Effector memory CD4-positive, alpha-beta T cell (primary cell): ENCODE results near the gene SSR4.

Experiments
- DNase-seq, 3 donors: peaks; one replicate each; pipeline ENCODE4 v3.0.0-alpha.2; 2020
- H3K27ac ChIP-seq: 2 replicates; pipeline ENCODE4 v1.7.0; 2013; ENCODE audit warnings: mild to moderate bottlenecking, low read length, moderate library complexity; ENCODE audit not compliant: insufficient read depth, poor library complexity, severe bottlenecking
- H3K27me3 ChIP-seq: replicated peaks from 2 replicates; pipeline ENCODE4 v1.7.0; 2013; ENCODE audit warnings: mild to moderate bottlenecking, low read length; ENCODE audit not compliant: insufficient read depth, control insufficient read depth, poor library complexity, severe bottlenecking
- H3K36me3 ChIP-seq: 2 replicates; pipeline ENCODE4 v1.7.0; 2013; ENCODE audit warnings: mild to moderate bottlenecking, low read length, moderate library complexity; ENCODE audit not compliant: control insufficient read depth, insufficient read depth
- H3K4me1 ChIP-seq: 2 replicates; pipeline ENCODE4 v1.7.0; 2013; ENCODE audit warnings: low read length, mild to moderate bottlenecking; ENCODE audit not compliant: control insufficient read depth, insufficient read depth, poor library complexity, severe bottlenecking
- H3K4me3 ChIP-seq: 2 replicates; pipeline ENCODE4 v1.7.0; 2013; ENCODE audit warnings: low read length, low read depth, mild to moderate bottlenecking; ENCODE audit not compliant: insufficient read depth, poor library complexity, severe bottlenecking
- H3K9me3 ChIP-seq: 2 replicates; pipeline ENCODE4 v1.7.0; 2013; ENCODE audit warnings: mild to moderate bottlenecking, low read length, moderate library complexity; ENCODE audit not compliant: control insufficient read depth

SSR4 gene

GRCh38 chrX:153782313-153782712 is 12.2 kb upstream of the SSR4 start:
- H3K27ac ChIP-seq: no peak overlapping the region
- no peak for DNase-seq
- H3K4me3 ChIP-seq: no peak overlapping the region
- no peaks in the 10 kb centered on the region for H3K27me3 ChIP-seq
- H3K4me1 ChIP-seq: no peaks in the 10 kb centered on the region
- H3K36me3 ChIP-seq: peaks cover 7% of the 10 kb centered on the region
- no peaks in the 10 kb centered on the region for H3K9me3 ChIP-seq

GRCh38 chrX:153782871-153783270 is 11.6 kb upstream of the SSR4 start:
- no peaks in the 10 kb centered on the region for H3K27me3 ChIP-seq
- H3K4me3 ChIP-seq: no peak overlapping the region
- peaks cover 7% of the 10 kb centered on the region for H3K36me3 ChIP-seq
- no peak for DNase-seq
- no peaks in the 10 kb centered on the region for H3K4me1 ChIP-seq
- no peaks in the 10 kb centered on the region for H3K9me3 ChIP-seq
- H3K27ac ChIP-seq: no peak overlapping the region

- Histone ChIP-seq H3K27me3 (no peaks in the 10 kb centered on the region), H3K9me3 (no peaks in the 10 kb centered on the region), H3K4me1 (no peaks in the 10 kb centered on the region), H3K36me3 (peaks cover 7% of the 10 kb centered on the region), H3K27ac (no peak overlapping the region), H3K4me3 (no peak overlapping the region)
- no peak for DNase-seq
These were observed 11.0 kb upstream of the SSR4 start for GRCh38 chrX:153783378-153784013.

GRCh38 chrX:153784325-153784967 is 10.0 kb upstream of the SSR4 start:
- H3K27ac ChIP-seq: no peak overlapping the region
- no peaks in the 10 kb centered on the region for H3K27me3 ChIP-seq
- peaks cover 7% of the 10 kb centered on the region for H3K36me3 ChIP-seq
- H3K4me1 ChIP-seq: no peaks in the 10 kb centered on the region
- no peak overlapping the region for H3K4me3 ChIP-seq
- DNase-seq: no peak
- no peaks in the 10 kb centered on the region for H3K9me3 ChIP-seq

GRCh38 chrX:153786669-153787068 is 7.8 kb upstream of the SSR4 start:
- Histone ChIP-seq H3K27ac (no peak overlapping the region), H3K4me3 (no peak overlapping the region), H3K4me1 (no peaks in the 10 kb centered on the region), H3K27me3 (no peaks in the 10 kb centered on the region), H3K9me3 (no peaks in the 10 kb centered on the region), H3K36me3 (peaks cover 11% of the 10 kb centered on the region)
- DNase-seq: no peak

GRCh38 chrX:153789654-153790053 is 4.8 kb upstream of the SSR4 start:
- H3K36me3 ChIP-seq: peaks cover 11% of the 10 kb centered on the region
- H3K27ac ChIP-seq: no peak overlapping the region
- no peak overlapping the region for H3K4me3 ChIP-seq
- no peaks in the 10 kb centered on the region for H3K27me3 ChIP-seq
- no peak for DNase-seq
- peaks cover 8% of the 10 kb centered on the region for H3K4me1 ChIP-seq
- H3K9me3 ChIP-seq: no peaks in the 10 kb centered on the region

- Histone ChIP-seq H3K36me3 (peaks cover 5% of the 10 kb centered on the region), H3K9me3 (no peaks in the 10 kb centered on the region), H3K4me3 (no peak overlapping the region), H3K27me3 (no peaks in the 10 kb centered on the region), H3K27ac (no peak overlapping the region), H3K4me1 (peaks cover 15% of the 10 kb centered on the region)
- DNase-seq: no peak
These were observed 3.2 kb upstream of the SSR4 start for GRCh38 chrX:153791104-153791852.

- H3K36me3 ChIP-seq: peaks cover 8% of the 10 kb centered on the region
- peaks cover 18% of the 10 kb centered on the region for H3K4me1 ChIP-seq
- no peaks in the 10 kb centered on the region for H3K27me3 ChIP-seq
- H3K4me3 ChIP-seq: no peak overlapping the region
- no peak overlapping the region for H3K27ac ChIP-seq
- no peak for DNase-seq
- no peaks in the 10 kb centered on the region for H3K9me3 ChIP-seq
These were observed 2.1 kb upstream of the SSR4 start for GRCh38 chrX:153792368-153792767.

- Histone ChIP-seq H3K27me3 (no peaks in the 10 kb centered on the region), H3K4me3 (peak overlapping the region; percentile 78), H3K4me1 (peaks cover 18% of the 10 kb centered on the region), H3K36me3 (peaks cover 8% of the 10 kb centered on the region), H3K27ac (peak overlapping the region; percentile 90), H3K9me3 (no peaks in the 10 kb centered on the region)
- DNase-seq: no peak
These were observed 1.2 kb upstream of the SSR4 start for GRCh38 chrX:153793291-153793690.
